WTC11 (cell line): ENCODE measurements around the gene BCL7A.

ENCODE experiments used
- ETV6 ChIP-seq: sonication (generic); formaldehyde crosslinking; IDR thresholded peaks from 2 replicates; pipeline ENCODE4 v1.8.1; 2022; ENCODE audit warnings: mild to moderate bottlenecking, missing genetic modification reagents
- NR1H2 ChIP-seq: sonication (generic); formaldehyde crosslinking; IDR thresholded peaks from 2 replicates; pipeline ENCODE4 v1.9.0; 2021; ENCODE audit warnings: mild to moderate bottlenecking, moderate library complexity, missing genetic modification reagents
- ZNF263 ChIP-seq: sonication (generic); formaldehyde crosslinking; IDR thresholded peaks from 2 replicates; pipeline ENCODE4 v1.8.1; 2022; ENCODE audit warnings: low read depth, mild to moderate bottlenecking, moderate library complexity, missing genetic modification reagents
- ZNF396 ChIP-seq: fragments of 250-450 bp; sonication (Bioruptor Pico); IDR thresholded peaks from 2 replicates; pipeline ENCODE4 v1.8.0; 2021; ENCODE audit warnings: mild to moderate bottlenecking, moderate library complexity, borderline replicate concordance
- TF ChIP-seq, protein P1 (sequence below): sonication (generic); formaldehyde crosslinking; IDR thresholded peaks from 2 replicates; pipeline ENCODE4 v1.8.0; 2023; ENCODE audit warnings: missing genetic modification reagents
- TF ChIP-seq, protein P2 (sequence below): sonication (generic); formaldehyde crosslinking; IDR thresholded peaks from 2 replicates; pipeline ENCODE4 v1.8.0; 2022; ENCODE audit warnings: mild to moderate bottlenecking, missing genetic modification reagents
- TF ChIP-seq, protein P3 (sequence below): fragments of 200-600 bp; IDR thresholded peaks from 2 replicates; pipeline ENCODE4 v1.8.0; 2022; ENCODE audit warnings: antibody characterized with exemption
- TF ChIP-seq, protein P4 (sequence below): sonication (generic); formaldehyde crosslinking; IDR thresholded peaks from 2 replicates; pipeline ENCODE4 v1.8.0; 2022; ENCODE audit warnings: mild to moderate bottlenecking, missing genetic modification reagents

GRCh38 chr12:122094735-122095631 is 73.3 kb downstream of the BCL7A start:
- TF ChIP-seq, protein P1, sequence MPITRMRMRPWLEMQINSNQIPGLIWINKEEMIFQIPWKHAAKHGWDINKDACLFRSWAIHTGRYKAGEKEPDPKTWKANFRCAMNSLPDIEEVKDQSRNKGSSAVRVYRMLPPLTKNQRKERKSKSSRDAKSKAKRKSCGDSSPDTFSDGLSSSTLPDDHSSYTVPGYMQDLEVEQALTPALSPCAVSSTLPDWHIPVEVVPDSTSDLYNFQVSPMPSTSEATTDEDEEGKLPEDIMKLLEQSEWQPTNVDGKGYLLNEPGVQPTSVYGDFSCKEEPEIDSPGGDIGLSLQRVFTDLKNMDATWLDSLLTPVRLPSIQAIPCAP (CRISPR knock-in tag): no peak
- no peak for TF ChIP-seq ETV6
- TF ChIP-seq, protein P2, sequence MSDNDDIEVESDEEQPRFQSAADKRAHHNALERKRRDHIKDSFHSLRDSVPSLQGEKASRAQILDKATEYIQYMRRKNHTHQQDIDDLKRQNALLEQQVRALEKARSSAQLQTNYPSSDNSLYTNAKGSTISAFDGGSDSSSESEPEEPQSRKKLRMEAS (CRISPR knock-in tag): no peak
- TF ChIP-seq, protein P3, sequence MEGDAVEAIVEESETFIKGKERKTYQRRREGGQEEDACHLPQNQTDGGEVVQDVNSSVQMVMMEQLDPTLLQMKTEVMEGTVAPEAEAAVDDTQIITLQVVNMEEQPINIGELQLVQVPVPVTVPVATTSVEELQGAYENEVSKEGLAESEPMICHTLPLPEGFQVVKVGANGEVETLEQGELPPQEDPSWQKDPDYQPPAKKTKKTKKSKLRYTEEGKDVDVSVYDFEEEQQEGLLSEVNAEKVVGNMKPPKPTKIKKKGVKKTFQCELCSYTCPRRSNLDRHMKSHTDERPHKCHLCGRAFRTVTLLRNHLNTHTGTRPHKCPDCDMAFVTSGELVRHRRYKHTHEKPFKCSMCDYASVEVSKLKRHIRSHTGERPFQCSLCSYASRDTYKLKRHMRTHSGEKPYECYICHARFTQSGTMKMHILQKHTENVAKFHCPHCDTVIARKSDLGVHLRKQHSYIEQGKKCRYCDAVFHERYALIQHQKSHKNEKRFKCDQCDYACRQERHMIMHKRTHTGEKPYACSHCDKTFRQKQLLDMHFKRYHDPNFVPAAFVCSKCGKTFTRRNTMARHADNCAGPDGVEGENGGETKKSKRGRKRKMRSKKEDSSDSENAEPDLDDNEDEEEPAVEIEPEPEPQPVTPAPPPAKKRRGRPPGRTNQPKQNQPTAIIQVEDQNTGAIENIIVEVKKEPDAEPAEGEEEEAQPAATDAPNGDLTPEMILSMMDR: no peak
- no peak for TF ChIP-seq ZNF396 (CRISPR knock-in tag)
- TF ChIP-seq NR1H2: no peak
- no peak for TF ChIP-seq ZNF263 (CRISPR knock-in tag)
- TF ChIP-seq, protein P4, sequence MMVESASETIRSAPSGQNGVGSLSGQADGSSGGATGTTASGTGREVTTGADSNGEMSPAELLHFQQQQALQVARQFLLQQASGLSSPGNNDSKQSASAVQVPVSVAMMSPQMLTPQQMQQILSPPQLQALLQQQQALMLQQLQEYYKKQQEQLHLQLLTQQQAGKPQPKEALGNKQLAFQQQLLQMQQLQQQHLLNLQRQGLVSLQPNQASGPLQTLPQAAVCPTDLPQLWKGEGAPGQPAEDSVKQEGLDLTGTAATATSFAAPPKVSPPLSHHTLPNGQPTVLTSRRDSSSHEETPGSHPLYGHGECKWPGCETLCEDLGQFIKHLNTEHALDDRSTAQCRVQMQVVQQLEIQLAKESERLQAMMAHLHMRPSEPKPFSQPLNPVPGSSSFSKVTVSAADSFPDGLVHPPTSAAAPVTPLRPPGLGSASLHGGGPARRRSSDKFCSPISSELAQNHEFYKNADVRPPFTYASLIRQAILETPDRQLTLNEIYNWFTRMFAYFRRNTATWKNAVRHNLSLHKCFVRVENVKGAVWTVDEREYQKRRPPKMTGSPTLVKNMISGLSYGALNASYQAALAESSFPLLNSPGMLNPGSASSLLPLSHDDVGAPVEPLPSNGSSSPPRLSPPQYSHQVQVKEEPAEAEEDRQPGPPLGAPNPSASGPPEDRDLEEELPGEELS (CRISPR knock-in tag): no peak
